ENCODE measurements around the gene TSPAN3. TPM values are rescaled to one million over a fixed set of nuclear protein-coding genes. Genes with fewer than 3 reads are reported as not detected.

Gene TSPAN3
- 423 and 537 TPM in 2 replicates for total RNA-seq (2014; rRNA removed; shearing (Covaris generic))

GRCh38 chr15:77070495-77071304, at the start of gene TSPAN3:
TSS of gene TSPAN3 (minus strand) at chr15:77071109. CDS start at chr15:77070954, 155 bp downstream.
- peak; percentile 86 for DNase-seq (ENCODE audit: low spot score)

DNA sequence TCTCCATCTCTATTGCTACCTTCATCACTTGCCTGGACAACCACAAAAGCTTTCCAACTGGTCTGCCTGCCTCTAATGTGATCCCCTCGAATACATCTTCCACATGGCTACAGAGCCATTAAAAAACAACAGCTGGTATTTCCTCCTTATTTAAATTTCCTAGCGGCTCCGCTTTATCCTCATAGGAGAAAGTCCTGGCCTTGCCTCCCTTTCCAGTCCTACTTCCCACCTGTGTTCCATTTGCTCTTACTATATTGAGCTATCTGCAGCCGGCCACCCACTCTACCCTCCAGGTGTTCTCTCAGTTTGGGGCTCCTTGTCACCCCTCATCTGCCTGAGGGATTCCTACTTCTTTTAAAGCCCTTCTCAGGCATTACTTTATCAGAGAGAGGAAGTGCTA, 49.7 kb upstream of the TSPAN3 start:
- no peak for DNase-seq (ENCODE audit: low spot score)

- DNase-seq (ENCODE audit: low spot score): no peak
Measured at GRCh38 chr15:77119446-77119845, 48.5 kb upstream of the TSPAN3 start.

DNA sequence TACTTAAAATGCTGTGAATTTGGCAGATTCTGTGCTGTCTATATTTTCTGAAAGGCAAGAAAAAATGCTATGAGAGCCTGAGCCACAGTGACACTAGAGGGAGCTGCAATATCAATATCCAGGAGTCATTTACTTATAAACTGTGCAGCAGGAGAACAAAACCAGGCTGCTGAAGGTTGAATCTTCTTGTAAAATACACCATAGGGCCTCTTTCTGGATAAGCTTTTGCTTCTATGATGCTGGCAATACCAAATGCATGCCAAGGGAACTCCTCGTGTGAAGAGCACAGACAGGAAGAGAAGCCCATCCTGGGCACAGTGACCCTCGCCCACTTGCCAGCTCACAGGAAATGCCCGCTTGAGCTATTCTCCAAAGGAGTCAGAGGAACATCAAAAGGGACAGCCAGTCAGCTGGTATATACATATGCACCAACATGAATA, 48.0 kb upstream of the TSPAN3 start:
- peak; percentile 67 for DNase-seq (ENCODE audit: low spot score)

DNA sequence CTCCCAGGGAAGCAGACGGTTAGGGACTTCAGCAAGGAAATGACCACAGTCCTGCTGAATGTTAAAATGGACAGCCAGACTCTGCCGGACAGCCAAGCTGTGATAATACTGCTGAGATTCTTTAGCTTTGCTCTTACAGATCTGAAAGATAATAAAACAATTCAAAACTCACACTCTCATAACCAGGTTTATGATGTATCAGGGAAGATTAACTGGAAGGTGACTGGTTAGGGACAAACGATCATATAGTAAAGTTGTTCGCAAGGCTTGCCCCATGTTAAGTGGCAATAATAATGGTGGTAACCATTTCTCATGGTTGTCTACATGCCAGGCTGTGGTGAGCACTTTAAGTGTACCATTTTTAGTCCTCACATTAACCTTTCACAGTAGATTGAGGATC, 44.3 kb upstream of the TSPAN3 start:
- no peak for DNase-seq (ENCODE audit: low spot score)

- DNase-seq (ENCODE audit: low spot score): no peak
Measured at GRCh38 chr15:77112838-77113504, 42.1 kb upstream of the TSPAN3 start.

DNA sequence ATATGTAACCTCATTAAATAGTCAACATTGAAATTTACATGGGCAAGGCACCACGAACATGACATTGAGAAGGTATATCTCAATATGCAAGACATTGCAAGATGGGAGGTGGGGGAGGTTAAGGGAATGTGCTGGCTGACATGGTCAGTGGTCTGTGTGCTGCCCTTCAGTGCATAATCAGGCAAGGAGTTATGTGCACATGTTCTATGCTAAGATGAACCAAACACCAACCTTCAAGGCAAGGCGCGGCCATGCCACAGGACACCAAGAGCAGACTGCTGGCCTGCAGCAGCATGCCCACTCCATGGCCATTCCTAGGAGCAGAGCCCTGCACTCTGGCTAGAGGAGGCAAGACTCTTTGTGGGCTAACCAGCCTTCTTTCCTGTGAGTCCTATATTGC, 40.9 kb upstream of the TSPAN3 start:
- DNase-seq (ENCODE audit: low spot score): no peak

GRCh38 chr15:77107531-77108355, 36.8 kb upstream of the TSPAN3 start:
- DNase-seq (ENCODE audit: low spot score): peak; percentile 36

- no peak for DNase-seq (ENCODE audit: low spot score)
Measured at GRCh38 chr15:77107068-77107467, 36.2 kb upstream of the TSPAN3 start.

GRCh38 chr15:77104155-77104554, 33.2 kb upstream of the TSPAN3 start:
- no peak for DNase-seq (ENCODE audit: low spot score)

DNA sequence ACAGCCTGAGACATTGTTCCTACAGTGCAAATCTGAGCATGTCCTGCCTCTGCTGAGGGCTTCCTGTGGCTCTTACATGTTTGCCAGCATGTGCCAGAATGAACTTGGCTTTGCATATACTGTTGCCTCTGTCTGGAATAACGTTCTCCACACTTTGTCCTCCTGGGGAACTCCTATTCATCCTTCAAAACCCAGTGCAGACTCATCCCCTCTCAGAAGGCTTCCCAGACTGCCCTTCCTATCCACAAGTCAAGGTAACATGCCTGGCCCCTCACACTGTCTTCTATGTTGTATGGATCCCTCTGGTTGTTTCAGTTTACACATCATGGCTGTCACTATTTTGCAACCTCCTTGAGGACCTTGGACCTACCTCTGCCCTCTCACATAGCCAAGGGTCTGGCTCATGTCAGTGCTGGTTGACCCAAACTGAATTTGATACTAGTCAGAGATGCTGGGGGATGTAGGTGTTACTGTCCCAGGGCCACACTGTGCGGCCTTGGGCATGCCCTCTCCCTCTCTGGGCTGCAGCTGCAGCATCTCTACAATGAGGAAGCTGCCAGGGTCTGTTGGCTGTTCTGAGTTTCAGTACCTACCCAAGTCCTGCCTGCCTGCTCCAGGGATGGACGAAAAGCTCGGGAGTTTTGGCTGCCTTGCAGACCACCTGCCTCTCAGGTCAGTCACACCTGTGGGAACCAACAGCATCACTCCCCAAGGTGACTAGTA, 29.0 kb upstream of the TSPAN3 start:
- DNase-seq (ENCODE audit: low spot score): no peak

DNA sequence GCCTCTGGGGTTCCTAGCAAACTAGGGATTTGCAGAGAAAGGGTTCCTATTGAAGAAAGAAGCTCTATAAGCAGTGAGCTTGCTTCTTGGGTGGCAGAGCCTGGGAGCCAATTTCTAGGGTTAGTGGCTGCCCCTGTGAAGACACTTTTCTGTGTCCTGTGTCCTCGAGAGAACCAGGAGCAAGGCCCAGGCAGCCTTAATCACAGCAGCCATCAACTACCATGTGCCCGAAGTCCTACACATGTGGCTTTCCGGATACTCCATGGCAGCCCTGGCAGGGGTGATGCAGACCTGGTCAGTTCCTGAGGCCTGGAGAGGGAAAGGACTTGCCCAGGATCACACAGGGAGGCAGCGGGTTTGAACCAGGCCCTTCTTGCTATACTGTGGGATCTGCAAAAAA, 27.7 kb upstream of the TSPAN3 start:
- DNase-seq (ENCODE audit: low spot score): no peak

GRCh38 chr15:77097921-77098320, 27.0 kb upstream of the TSPAN3 start:
- no peak for DNase-seq (ENCODE audit: low spot score)

DNA sequence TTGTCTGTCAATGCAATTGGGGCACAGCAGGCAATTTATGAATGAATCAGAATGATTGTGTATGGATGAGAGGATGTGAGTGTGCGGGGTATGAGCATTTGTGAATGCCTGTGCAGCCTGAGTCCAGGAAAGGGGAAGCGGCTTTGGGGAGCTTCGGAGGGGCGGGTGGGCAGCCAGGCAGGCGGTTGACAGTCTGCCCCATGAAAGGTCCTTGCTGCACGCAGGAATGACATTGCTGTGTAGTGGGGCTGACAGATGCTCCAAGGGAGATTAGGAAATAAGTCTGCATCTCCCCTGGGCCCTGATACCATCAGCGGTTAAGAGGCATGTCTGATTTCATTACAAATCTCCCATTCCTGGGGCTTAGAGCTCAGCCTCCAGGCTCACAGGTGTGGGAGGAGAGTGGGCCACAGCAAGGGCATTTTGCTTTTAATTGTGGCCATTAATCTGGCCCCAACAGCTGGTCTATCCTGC, 26.4 kb upstream of the TSPAN3 start:
- no peak for DNase-seq (ENCODE audit: low spot score)

DNA sequence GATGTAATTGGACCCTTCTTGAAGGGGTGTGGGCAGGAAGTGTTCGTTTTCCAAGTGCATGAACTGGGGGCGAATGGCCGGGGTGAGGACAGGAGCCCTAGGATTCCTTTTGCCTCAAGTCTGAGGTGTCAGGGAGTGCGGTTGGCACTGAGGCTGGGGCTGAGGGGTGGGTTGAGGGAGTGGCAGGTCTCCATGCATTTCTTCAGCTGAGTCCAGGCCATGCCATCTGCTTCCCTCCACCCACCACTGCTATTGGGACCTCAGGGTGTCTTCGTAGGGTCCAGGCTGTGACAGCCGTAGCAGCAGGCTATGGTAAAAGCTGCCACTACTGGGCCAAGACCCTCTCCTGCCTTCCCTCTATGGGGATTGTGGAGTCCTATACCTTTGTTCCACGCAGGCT, 25.6 kb upstream of the TSPAN3 start:
- DNase-seq (ENCODE audit: low spot score): no peak

GRCh38 chr15:77096138-77096537, 25.2 kb upstream of the TSPAN3 start:
- DNase-seq (ENCODE audit: low spot score): no peak

DNA sequence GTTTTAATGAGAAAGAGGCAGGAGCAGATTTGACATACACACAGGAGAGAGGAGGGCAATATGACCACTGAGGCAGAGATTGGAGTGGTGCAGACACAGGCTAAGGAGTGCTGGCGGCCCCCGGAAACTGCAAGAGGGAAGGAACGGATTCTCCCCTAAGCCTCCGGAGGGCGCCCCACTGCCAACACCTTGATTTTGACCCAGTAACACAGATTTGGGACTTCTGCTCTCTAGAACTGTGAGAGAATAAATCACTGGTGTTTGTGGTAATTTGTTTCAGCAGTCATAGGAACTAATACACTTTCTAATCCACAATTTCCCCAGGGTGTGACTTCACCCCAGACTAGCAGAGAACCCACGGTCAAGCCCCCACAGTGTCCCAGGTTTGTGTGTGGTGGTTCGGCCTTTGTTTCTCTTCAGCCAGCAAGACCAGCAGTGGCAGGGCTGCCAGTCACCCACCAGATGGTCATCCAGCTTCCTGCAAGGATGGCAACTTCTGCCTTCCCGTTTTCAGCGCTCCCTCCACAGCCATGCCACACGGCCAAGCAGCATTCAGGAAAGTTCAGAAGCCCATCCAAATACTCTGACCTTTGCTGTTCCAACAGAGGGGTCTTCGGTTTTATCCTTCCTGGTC, 23.6 kb upstream of the TSPAN3 start:
- no peak for DNase-seq (ENCODE audit: low spot score)

DNA sequence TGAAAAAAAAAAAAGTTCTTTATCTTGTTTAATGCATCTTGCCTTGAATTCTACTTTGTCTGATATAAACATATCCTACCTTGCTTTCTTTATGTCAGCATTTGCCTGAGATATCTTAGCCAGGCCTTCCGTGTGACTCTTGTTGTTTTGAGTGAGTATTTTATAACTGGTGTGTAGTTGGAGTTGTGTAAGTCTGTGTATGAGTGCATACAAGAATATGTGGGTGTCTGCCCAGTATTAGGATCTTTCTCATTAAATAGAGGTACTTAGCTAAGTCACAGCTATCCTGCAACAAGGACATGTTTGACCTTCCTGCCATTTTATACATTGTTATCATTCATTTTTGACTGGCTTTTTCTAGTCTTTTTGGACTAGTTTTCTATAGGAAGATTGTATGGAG, 22.5 kb upstream of the TSPAN3 start:
- DNase-seq (ENCODE audit: low spot score): no peak

GRCh38 chr15:77091097-77091496, 20.2 kb upstream of the TSPAN3 start:
- DNase-seq (ENCODE audit: low spot score): no peak

DNA sequence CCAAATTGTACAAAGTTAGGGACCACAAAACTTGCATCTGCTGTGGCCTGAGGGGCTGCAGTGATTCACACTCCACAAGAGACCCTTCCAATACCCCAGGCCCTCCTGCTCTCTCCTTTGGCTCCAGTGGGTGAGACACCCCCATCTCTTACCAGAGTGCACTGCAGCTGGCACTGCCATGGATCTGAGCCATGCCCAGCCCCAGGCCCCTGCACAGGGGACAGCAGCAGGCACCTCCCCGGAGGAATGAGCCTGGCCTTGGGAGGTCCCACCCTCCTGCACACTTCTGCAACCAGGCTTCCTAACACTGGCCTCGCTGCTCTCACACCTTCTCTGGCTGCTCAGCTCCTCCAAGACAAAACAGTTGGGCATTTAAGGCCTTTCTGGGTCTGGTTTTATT, 16.3 kb upstream of the TSPAN3 start:
- DNase-seq (ENCODE audit: low spot score): no peak

DNA sequence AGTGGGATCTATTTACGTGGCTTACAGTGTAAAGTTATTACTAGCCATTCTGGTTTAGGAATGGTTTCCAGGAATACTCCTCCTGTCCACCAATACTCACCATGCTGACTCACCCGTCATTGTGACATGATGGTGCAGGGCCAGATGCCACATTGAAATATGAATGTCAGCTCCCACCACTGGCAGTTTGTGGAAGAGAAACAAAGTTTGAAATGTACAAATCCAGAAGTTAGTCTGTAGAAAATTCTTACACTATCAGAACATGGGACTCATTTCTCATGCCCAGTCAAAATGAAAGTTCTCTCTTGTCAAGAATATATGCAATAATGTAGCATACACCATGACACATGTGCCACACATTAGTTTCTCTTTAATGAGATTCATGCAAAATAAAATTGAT, 14.4 kb upstream of the TSPAN3 start:
- peak; percentile 39 for DNase-seq (ENCODE audit: low spot score)

All from H4 (cell line).